Liver (tissue), 3 donors: Measurements from ENCODE around the gene NELFCD.

Experiments
- CTCF ChIP-seq: fragments of 150-350 bp; IDR thresholded peaks from 2 replicates; pipeline ENCODE4 v1.5.1; 2017; ENCODE audit warnings: improper control_type of control experiment, low read depth, low read length; ENCODE audit not compliant: missing input control
- TAF1 ChIP-seq: conservative IDR thresholded peaks from 2 replicates; pipeline ENCODE4 v1.6.1; 2016; ENCODE audit warnings: antibody characterized with exemption, mild to moderate bottlenecking
- TF ChIP-seq, protein P1 (sequence below): IDR thresholded peaks from 2 replicates; pipeline ENCODE4 v1.6.1; 2016; ENCODE audit warnings: antibody characterized with exemption
- donor health status: healthy.
- donor health status: healthy.

DNA sequence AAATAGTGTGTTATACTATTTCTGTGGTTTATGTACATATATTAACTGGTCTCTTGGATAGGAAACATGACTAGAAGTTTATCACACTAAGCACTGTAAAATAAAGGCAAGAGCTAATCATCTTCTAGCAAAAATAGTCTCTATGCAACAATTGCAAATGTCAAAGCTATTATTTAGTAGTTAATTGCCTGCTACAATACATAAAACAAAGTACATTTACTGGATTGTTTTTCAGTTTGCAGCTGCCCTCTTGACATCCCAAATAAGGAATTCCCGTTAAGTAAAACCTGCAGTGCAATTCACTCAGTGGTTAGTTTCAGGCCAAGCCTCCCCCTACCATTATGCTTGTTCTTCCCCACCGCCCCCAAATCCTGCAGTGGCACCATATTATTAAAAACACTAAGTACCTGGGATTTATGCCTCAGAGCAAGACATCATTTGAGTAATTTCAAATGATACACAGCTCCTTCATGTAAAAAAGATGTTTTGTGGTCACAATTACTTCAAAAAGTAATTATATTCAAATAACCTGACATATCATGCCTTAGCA lies 52.6 kb downstream of the NELFCD start:
- no peak for TF ChIP-seq TAF1
- TF ChIP-seq CTCF, result no peak
- TF ChIP-seq, protein P1, sequence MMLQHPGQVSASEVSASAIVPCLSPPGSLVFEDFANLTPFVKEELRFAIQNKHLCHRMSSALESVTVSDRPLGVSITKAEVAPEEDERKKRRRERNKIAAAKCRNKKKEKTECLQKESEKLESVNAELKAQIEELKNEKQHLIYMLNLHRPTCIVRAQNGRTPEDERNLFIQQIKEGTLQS, result no peak
